ENCODE measurements around the gene STX17.

GRCh38 chr9:99906403-99907207, at the start of gene STX17:
- TF ChIP-seq POLR2A (IDR thresholded peaks at IDR 0.05) (peak; percentile 87), CTCF (IDR thresholded peaks at IDR 0.05) (peak in 1 of 3 donors; percentile 27)
